ENCODE results near the gene CPEB3.

Gene CPEB3

DNA sequence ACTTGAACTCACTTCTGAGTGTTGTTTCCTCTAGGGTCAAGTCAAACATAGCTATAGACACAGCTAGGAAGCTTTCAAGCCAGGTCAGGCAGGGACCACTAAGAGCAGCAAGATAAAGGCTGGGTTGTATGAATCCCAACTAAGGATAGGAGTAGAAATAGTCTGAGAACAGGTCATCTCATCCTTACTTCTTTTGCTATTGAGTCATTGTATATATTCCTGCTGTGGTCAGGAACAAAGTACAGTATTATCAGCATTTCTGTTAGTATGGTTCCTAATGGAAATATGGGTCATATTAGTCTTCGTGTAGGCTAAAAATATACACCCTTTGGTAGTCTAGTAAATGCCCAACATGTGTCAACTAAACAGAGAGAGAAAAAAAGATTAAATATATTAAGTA lies 222.0 kb downstream of the CPEB3 start:
- H3F3A ChIP-seq (ENCODE audit: insufficient read depth, low read length), result no peaks in the 10 kb centered on the region
- H2AFZ ChIP-seq (ENCODE audit: low read length), result no peak overlapping the region
- no peak overlapping the region for H3K27ac ChIP-seq (ENCODE audit: low read depth, low read length, poor library complexity, severe bottlenecking)
- no peaks in the 10 kb centered on the region for H3K27me3 ChIP-seq (ENCODE audit: insufficient read depth, low read length)
- no peaks in the 10 kb centered on the region for H4K20me1 ChIP-seq (ENCODE audit: insufficient read depth, low read length)
- no peak overlapping the region for H3K4me2 ChIP-seq (ENCODE audit: low read length)
- H3K36me3 ChIP-seq (ENCODE audit: insufficient read depth, low read length), result no peaks in the 10 kb centered on the region
- no peaks in the 10 kb centered on the region for H3K4me1 ChIP-seq (ENCODE audit: insufficient read depth, low read length, severe bottlenecking)
- no peak overlapping the region for H3K4me3 ChIP-seq (ENCODE audit: low read depth, low read length, poor library complexity, severe bottlenecking)
- TF ChIP-seq, protein P1, sequence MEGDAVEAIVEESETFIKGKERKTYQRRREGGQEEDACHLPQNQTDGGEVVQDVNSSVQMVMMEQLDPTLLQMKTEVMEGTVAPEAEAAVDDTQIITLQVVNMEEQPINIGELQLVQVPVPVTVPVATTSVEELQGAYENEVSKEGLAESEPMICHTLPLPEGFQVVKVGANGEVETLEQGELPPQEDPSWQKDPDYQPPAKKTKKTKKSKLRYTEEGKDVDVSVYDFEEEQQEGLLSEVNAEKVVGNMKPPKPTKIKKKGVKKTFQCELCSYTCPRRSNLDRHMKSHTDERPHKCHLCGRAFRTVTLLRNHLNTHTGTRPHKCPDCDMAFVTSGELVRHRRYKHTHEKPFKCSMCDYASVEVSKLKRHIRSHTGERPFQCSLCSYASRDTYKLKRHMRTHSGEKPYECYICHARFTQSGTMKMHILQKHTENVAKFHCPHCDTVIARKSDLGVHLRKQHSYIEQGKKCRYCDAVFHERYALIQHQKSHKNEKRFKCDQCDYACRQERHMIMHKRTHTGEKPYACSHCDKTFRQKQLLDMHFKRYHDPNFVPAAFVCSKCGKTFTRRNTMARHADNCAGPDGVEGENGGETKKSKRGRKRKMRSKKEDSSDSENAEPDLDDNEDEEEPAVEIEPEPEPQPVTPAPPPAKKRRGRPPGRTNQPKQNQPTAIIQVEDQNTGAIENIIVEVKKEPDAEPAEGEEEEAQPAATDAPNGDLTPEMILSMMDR (IDR thresholded peaks at IDR 0.05; ENCODE audit: low read length), result no peak
- TF ChIP-seq EZH2 (IDR thresholded peaks at IDR 0.05; ENCODE audit: borderline replicate concordance, low read length), result no peak
- no peaks in the 10 kb centered on the region for H3K9me3 ChIP-seq (ENCODE audit: low read length)
- H3K79me2 ChIP-seq (ENCODE audit: insufficient read depth, low read length), result no peaks in the 10 kb centered on the region
- no peak overlapping the region for H3K9ac ChIP-seq (ENCODE audit: low read length)
- no peaks in the 10 kb centered on the region for H3K9me2 ChIP-seq (ENCODE audit: low read depth, low read length)

DNA sequence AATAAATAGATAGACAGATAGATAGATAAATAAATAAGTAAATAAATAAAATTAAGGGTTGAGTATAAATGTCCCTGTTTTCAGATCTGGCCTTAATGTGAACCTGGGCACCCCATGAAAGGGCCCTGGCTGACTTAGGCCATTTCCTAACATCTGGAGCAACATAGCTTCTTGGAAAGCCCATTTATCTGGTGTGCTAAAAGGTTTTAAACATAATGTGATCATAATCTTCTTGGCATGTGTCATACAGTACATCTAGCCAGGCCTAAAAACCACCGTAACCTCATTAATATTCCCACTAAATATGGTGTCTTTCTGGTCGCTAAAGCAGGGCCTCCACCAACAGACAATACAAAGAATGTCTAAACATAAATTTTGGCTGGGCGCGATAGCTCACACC lies 224.5 kb downstream of the CPEB3 start:
- Histone ChIP-seq H3K27ac (ENCODE audit: low read depth, low read length, poor library complexity, severe bottlenecking) (no peak overlapping the region), H3K36me3 (ENCODE audit: insufficient read depth, low read length) (no peaks in the 10 kb centered on the region)
- no peak for TF ChIP-seq EZH2 (IDR thresholded peaks at IDR 0.05; ENCODE audit: borderline replicate concordance, low read length)
- TF ChIP-seq, protein P1 (IDR thresholded peaks at IDR 0.05; ENCODE audit: low read length), result no peak

DNA sequence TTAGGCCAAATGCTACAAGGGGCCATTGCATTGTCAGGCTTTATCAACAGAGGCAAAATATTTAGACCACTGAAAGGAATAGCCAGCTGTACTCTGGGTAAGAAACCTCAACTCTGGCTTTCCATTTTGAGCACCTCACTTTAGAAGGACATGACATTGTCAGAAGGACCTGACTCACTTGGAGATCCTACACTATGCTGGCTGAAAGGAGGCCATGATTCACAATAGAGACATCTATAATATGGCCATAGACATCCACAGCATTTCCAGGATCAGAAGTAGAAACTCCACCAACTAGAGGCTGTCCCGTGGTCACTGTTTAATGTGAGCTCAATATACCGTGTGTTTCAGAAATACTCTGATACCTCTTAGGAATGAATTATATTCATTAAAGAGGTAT lies 226.4 kb downstream of the CPEB3 start:
- no peaks in the 10 kb centered on the region for H3K27me3 ChIP-seq (ENCODE audit: insufficient read depth, low read length)
- TF ChIP-seq, protein P1 (IDR thresholded peaks at IDR 0.05; ENCODE audit: low read length), result no peak
- TF ChIP-seq EZH2 (IDR thresholded peaks at IDR 0.05; ENCODE audit: borderline replicate concordance, low read length), result no peak
- H3K36me3 ChIP-seq (ENCODE audit: insufficient read depth, low read length), result no peaks in the 10 kb centered on the region

More for the DNA sequence above, 224.5 kb downstream of the CPEB3 start:
- Histone ChIP-seq H3K4me3 (ENCODE audit: low read depth, low read length, poor library complexity, severe bottlenecking) (no peak overlapping the region), H3F3A (ENCODE audit: insufficient read depth, low read length) (no peaks in the 10 kb centered on the region), H3K27me3 (ENCODE audit: insufficient read depth, low read length) (no peaks in the 10 kb centered on the region), H3K9me2 (ENCODE audit: low read depth, low read length) (no peaks in the 10 kb centered on the region), H4K20me1 (ENCODE audit: insufficient read depth, low read length) (no peaks in the 10 kb centered on the region), H3K9me3 (ENCODE audit: low read length) (no peaks in the 10 kb centered on the region), H3K4me2 (ENCODE audit: low read length) (no peak overlapping the region), H2AFZ (ENCODE audit: low read length) (no peak overlapping the region), H3K9ac (ENCODE audit: low read length) (no peak overlapping the region), H3K79me2 (ENCODE audit: insufficient read depth, low read length) (no peaks in the 10 kb centered on the region), H3K4me1 (ENCODE audit: insufficient read depth, low read length, severe bottlenecking) (no peaks in the 10 kb centered on the region)

More for the DNA sequence above, 226.4 kb downstream of the CPEB3 start:
- Histone ChIP-seq H3K4me3 (ENCODE audit: low read depth, low read length, poor library complexity, severe bottlenecking) (no peak overlapping the region), H3F3A (ENCODE audit: insufficient read depth, low read length) (no peaks in the 10 kb centered on the region), H3K27ac (ENCODE audit: low read depth, low read length, poor library complexity, severe bottlenecking) (no peak overlapping the region), H3K9me2 (ENCODE audit: low read depth, low read length) (no peaks in the 10 kb centered on the region), H2AFZ (ENCODE audit: low read length) (no peak overlapping the region), H3K4me2 (ENCODE audit: low read length) (no peak overlapping the region), H3K9ac (ENCODE audit: low read length) (no peak overlapping the region), H3K4me1 (ENCODE audit: insufficient read depth, low read length, severe bottlenecking) (no peaks in the 10 kb centered on the region), H3K9me3 (ENCODE audit: low read length) (no peaks in the 10 kb centered on the region), H3K79me2 (ENCODE audit: insufficient read depth, low read length) (no peaks in the 10 kb centered on the region), H4K20me1 (ENCODE audit: insufficient read depth, low read length) (no peaks in the 10 kb centered on the region)
